GM18868 (cell line): ENCODE measurements around the gene CNMD.
"Not testable (repeated sequence)": the region's sequence is repeated elsewhere in the genome, so short reads cannot be mapped to it uniquely, and the experiment has no call there.

Experiments
- ATAC-seq: cut with Tn5 transposase; IDR thresholded peaks from one replicate; pipeline ENCODE4 v1.9.1; 2021; ENCODE audit warnings: mild to moderate bottlenecking, moderate library complexity; ENCODE audit not compliant: unreplicated experiment

The CNMD gene

GRCh38 chr13:52695856-52696255 is 43.8 kb downstream of the CNMD start:
- ATAC-seq: peak; percentile 80

GRCh38 chr13:52686376-52686775 is 53.2 kb downstream of the CNMD start:
- ATAC-seq: no peak

GRCh38 chr13:52685806-52686205 is 53.8 kb downstream of the CNMD start:
- ATAC-seq: not testable (repeated sequence)

DNA sequence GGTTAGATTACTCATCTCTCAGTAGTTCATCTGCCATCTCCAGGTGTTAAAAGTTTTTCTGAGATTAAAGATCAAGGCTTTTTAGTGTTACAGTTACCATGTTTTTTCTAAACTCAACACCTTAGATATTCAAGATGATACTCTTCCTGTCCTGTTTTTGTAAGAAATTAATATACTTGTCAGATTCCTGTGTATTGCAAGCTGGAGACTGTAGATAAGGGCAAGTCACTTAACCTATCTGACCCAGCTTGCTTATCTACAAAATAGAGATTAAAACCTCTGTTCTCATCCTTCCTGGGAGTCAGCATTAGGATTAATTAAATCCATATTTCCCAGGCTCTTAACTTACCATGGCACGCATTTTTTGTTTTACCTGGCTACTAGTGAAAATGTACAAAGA is 61.8 kb downstream of the CNMD start:
- no peak for ATAC-seq

- no peak for ATAC-seq
Measured at GRCh38 chr13:52673465-52673864, 66.2 kb downstream of the CNMD start.

DNA sequence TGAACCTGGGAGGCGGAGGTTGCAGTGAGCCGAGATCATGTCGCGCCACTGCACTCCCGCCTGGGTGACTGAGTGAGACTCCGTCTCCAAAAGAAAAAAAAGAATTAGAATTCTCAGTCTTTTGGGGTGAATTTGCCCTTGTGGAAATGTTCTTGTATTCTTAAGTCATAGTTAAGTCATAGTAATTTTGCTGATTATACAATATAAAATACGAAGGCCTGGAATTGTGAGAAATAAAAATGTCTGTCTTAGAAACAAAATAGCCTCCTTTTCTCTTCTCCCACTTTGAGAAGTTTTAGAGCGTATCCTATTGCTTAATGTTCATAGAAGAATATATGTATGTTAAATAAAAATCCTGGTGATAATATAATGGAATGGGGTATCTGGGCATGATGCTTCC is 68.9 kb downstream of the CNMD start:
- no peak for ATAC-seq

GRCh38 chr13:52669677-52670076 is 69.9 kb downstream of the CNMD start:
- no peak for ATAC-seq

DNA sequence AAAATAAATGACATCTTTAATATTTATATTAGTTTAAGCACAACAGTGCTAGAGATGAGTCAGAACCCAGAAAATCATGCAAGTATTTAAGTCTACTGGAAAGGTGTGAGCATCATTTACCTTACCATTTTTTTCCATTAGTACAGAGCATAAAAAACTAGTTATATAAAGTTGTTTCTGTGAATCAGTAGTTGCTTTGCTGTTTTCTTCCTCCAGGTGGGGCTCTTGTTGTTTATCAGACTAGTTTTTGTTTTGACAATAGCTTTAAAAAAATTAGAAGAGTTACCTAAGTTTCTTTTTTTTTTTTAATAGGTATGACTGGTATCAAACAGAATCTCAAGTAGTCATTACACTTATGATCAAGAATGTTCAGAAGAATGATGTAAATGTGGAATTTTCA is 74.3 kb downstream of the CNMD start:
- peak; percentile 31 for ATAC-seq

- ATAC-seq: no peak
Measured at GRCh38 chr13:52664272-52664671, 75.3 kb downstream of the CNMD start.

- no peak for ATAC-seq
Measured at GRCh38 chr13:52659340-52659739, 80.3 kb downstream of the CNMD start.
